GF-D8 (cell line): ENCODE results near the gene FAM222B.
A peak's percentile ranks its signal among the peaks of the same experiment; 100 is the strongest.
"Not testable (repeated sequence)": the region's sequence is repeated elsewhere in the genome, so short reads cannot be mapped to it uniquely, and the experiment has no call there.

Experiments
- DNase-seq: peaks from one replicate; lab custom pipeline; 2025; lab: John Stamatoyannopoulos, UW

The FAM222B gene

GRCh38 chr17:28841901-28842281, 699 bp downstream of the FAM222B start:
- no peak for DNase-seq

GRCh38 chr17:28839221-28839620, 3.4 kb downstream of the FAM222B start:
- DNase-seq: no peak

GRCh38 chr17:28836541-28836940, 6.0 kb downstream of the FAM222B start:
- not testable (repeated sequence) for DNase-seq

- no peak for DNase-seq
Observed at GRCh38 chr17:28834420-28834819, 8.2 kb downstream of the FAM222B start.

GRCh38 chr17:28828294-28829040, 14.1 kb downstream of the FAM222B start:
- no peak for DNase-seq

- DNase-seq: no peak
Observed at GRCh38 chr17:28827672-28828071, 14.9 kb downstream of the FAM222B start.

GRCh38 chr17:28819582-28819981, 23.0 kb downstream of the FAM222B start:
- no peak for DNase-seq

GRCh38 chr17:28818819-28819221, 23.8 kb downstream of the FAM222B start:
- DNase-seq: no peak

GRCh38 chr17:28816540-28816939, 26.1 kb downstream of the FAM222B start:
- DNase-seq: no peak

- no peak for DNase-seq
Observed at GRCh38 chr17:28812748-28813377, 29.7 kb downstream of the FAM222B start.

- DNase-seq: peak; percentile 48
Observed at GRCh38 chr17:28812091-28812747, 30.4 kb downstream of the FAM222B start.

GRCh38 chr17:28811651-28812090, 30.9 kb downstream of the FAM222B start:
- DNase-seq: no peak

- no peak for DNase-seq
Observed at GRCh38 chr17:28810437-28810836, 32.2 kb downstream of the FAM222B start.

GRCh38 chr17:28807925-28808634, 34.5 kb downstream of the FAM222B start:
- DNase-seq: peak; percentile 0

- no peak for DNase-seq
Observed at GRCh38 chr17:28796062-28796461, 46.5 kb downstream of the FAM222B start.

- not testable (repeated sequence) for DNase-seq
Observed at GRCh38 chr17:28794846-28795441, 47.6 kb downstream of the FAM222B start.

GRCh38 chr17:28792877-28793661, 49.5 kb downstream of the FAM222B start:
- peak; percentile 41 for DNase-seq

GRCh38 chr17:28788100-28788499, 54.5 kb downstream of the FAM222B start:
- DNase-seq: peak; percentile 21

GRCh38 chr17:28783161-28783560, 59.4 kb downstream of the FAM222B start:
- no peak for DNase-seq

GRCh38 chr17:28779601-28780000, 63.0 kb downstream of the FAM222B start:
- DNase-seq: not testable (repeated sequence)

- DNase-seq: no peak
Observed at GRCh38 chr17:28777178-28777577, 65.4 kb downstream of the FAM222B start.
